Adrenal gland (tissue), 12 donors: Measurements from ENCODE around the gene WNT3A. TPM values are rescaled to one million over a fixed set of nuclear protein-coding genes. Genes with fewer than 3 reads are reported as not detected.

Experiments
- DNase-seq, 7 donors: peaks; one replicate each; pipeline ENCODE4 v3.0.0-alpha.2; 2019 to 2020
- H3K27ac ChIP-seq, 5 donors: fragments of 200-600 bp; sonication (generic) in 4 of 5; 1 replicate in 3 of 5; 2 replicates in 2 of 5; pipeline versions ENCODE4 v1.5.1 to v1.8.0; 2016 to 2020; ENCODE audit warnings: mild to moderate bottlenecking in 1 of 5
- H3K27me3 ChIP-seq: fragments of 200-600 bp; 2 replicates; pipeline ENCODE4 v1.8.0; 2021
- H3K36me3 ChIP-seq, 2 donors: fragments of 200-600 bp; replicated peaks in 1 of 2; 1 replicate in 1 of 2; 2 replicates in 1 of 2; pipeline versions ENCODE4 v1.5.1 to v1.8.0; 2018 to 2022
- H3K4me1 ChIP-seq, 2 donors: fragments of 200-600 bp; replicated peaks in 1 of 2; 1 replicate in 1 of 2; 2 replicates in 1 of 2; pipeline versions ENCODE4 v1.5.1 to v1.8.0; 2018 to 2021
- H3K4me3 ChIP-seq, 4 donors: fragments of 200-600 bp; sonication (generic) in 3 of 4; one replicate each; pipeline ENCODE4 v1.5.1; 2016 to 2018
- H3K9me3 ChIP-seq, 3 donors: fragments of 200-600 bp; sonication (generic) in 1 of 3; replicated peaks in 1 of 3; 1 replicate in 2 of 3; 2 replicates in 1 of 3; pipeline versions ENCODE4 v1.5.1 to v1.8.0; 2016 to 2021
- CTCF ChIP-seq, 6 experiments: fragments of 450-650 bp in 4 of 6; fragments of 200-600 bp in 2 of 6; sonication (generic) in 1 of 6; IDR thresholded peaks; 1 replicate in 5 of 6; 2 replicates in 1 of 6; pipeline versions ENCODE4 v1.5.1 to v1.8.0; 2016 to 2021; ENCODE audit warnings: antibody characterized with exemption in 6 of 6, mild to moderate bottlenecking in 2 of 6, moderate library complexity in 1 of 6
- POLR2A ChIP-seq, 2 donors: fragments of 450-650 bp; IDR thresholded peaks; one replicate each; pipeline ENCODE4 v1.6.1; 2017; ENCODE audit warnings: antibody characterized with exemption in 2 of 2, mild to moderate bottlenecking in 2 of 2, moderate library complexity in 1 of 2
- WGBS, 4 donors: extraction: QIAGEN DNeasy Blood & Tissue Kit in 2 of 4; methylation state at CpG; one replicate each; pipeline versions ENCODE4 v1.1.5 to v1.1.7; 2013 to 2017; 5-methylcytosine and 5-hydroxymethylcytosine counted together
- intact Hi-C, 2 donors: fragments of 100-400 bp; cut with DNase I; formaldehyde crosslinking; loops; one replicate each; pipeline versions ENCODE4 v1.14.1 to v1.15.0; 2022 to 2023
- polyA plus RNA-seq, 3 donors: library from polyadenylated mRNA; stranded (reverse); fragments of 200-250 nt in 2 of 3; fragments of 350-450 nt in 1 of 3; fragmentation: Illumina TruSeq in 1 of 3; extraction: RNeasy Lipid Tissue Mini Kit (QIAGEN cat#74804) in 1 of 3; gene quantifications; one replicate each; pipeline ENCODE4 v1.2.3, GENCODE V29; 2013 to 2014
- total RNA-seq, 9 donors: library from RNA; depleted of rRNA in 4 of 9; stranded (reverse); fragments of >200 nt in 4 of 9; fragments of 120-200 nt in 1 of 9; fragmentation: NEBNext Ultra II Directional in 1 of 9; extraction: Animal tissue kit (Norgen Biotek cat#: 25700) in 1 of 9; gene quantifications; one replicate each; pipeline versions ENCODE4 v1.1.0 to v1.2.4, GENCODE V29; 2013 to 2023
- donor health status: healthy with polysubstance abuse.
- donor health status: Bipolar disorder and iron deficiency.
- donor health status: DM: yes; HTN: yes; CAD: no.
- donor health status: DM: no; HTN: no; CAD: no.
- donor health status: DM: no; HTN: no; CAD: no.
- donor health status: DM: yes; HTN: yes; CAD: no.

WNT3A gene
- total and polyA plus RNA-seq, 12 donors: not detected

GRCh38 chr1:228050571-228051231 lies 43.9 kb downstream of the WNT3A start:
- intact Hi-C loops: no loop called here
- Histone ChIP-seq H3K4me3 (no peak overlapping the region), H3K4me1 (no peaks in the 10 kb centered on the region), H3K27ac (no peak overlapping the region), H3K36me3 (no peaks in the 10 kb centered on the region), H3K9me3 (no peaks in the 10 kb centered on the region), H3K27me3 (no peaks in the 10 kb centered on the region)
- TF ChIP-seq POLR2A (IDR thresholded peaks at IDR 0.05) (no peak), CTCF (IDR thresholded peaks at IDR 0.05) (no peak)
- 89 to 92% (median 89%) methylated on average over 9 to 30 of the region's 30 CpGs for WGBS, 4 donors
- peak in 1 of 7 donors; percentile 21 for DNase-seq

- intact Hi-C loops: no loop called here
- peaks cover 52% of the 10 kb centered on the region for H3K27me3 ChIP-seq
- H3K36me3 ChIP-seq: no peaks in the 10 kb centered on the region
- TF ChIP-seq POLR2A (IDR thresholded peaks at IDR 0.05): no peak
- no peak for TF ChIP-seq CTCF (IDR thresholded peaks at IDR 0.05)
- no peak overlapping the region for H3K4me3 ChIP-seq
- no peak overlapping the region for H3K27ac ChIP-seq
- WGBS, 4 donors: 43 to 55% (median 48%) methylated on average over 12 to 18 of the region's 18 CpGs
- DNase-seq: no peak
- H3K9me3 ChIP-seq: no peaks in the 10 kb centered on the region
- no peaks in the 10 kb centered on the region for H3K4me1 ChIP-seq
Measured at GRCh38 chr1:228058172-228058948, 51.6 kb downstream of the WNT3A start.

- Histone ChIP-seq H3K4me3 (peak overlapping the region in 1 of 4 donors; percentile 40), H3K4me1 (no peaks in the 10 kb centered on the region), H3K27ac (no peak overlapping the region), H3K27me3 (peaks cover 60% of the 10 kb centered on the region), H3K9me3 (no peaks in the 10 kb centered on the region), H3K36me3 (no peaks in the 10 kb centered on the region)
- 0 to 10% (median 4%) methylated on average over 1 to 66 of the region's 66 CpGs for WGBS, 4 donors
- DNase-seq: no peak
- TF ChIP-seq POLR2A (IDR thresholded peaks at IDR 0.05) (no peak), CTCF (IDR thresholded peaks at IDR 0.05) (no peak)
- intact Hi-C loops: no loop called here
Measured at GRCh38 chr1:228058949-228059633, 52.3 kb downstream of the WNT3A start.
